GM23338 (cell line): Measurements from ENCODE around the gene MYMX. TPM values are rescaled to one million over a fixed set of nuclear protein-coding genes. Genes with fewer than 3 reads are reported as not detected.

Source experiments
- ATAC-seq: fragments of 200-7000 bp; cut with Tn5 transposase; 3 replicates; pipeline ENCODE4 v1.9.1; 2020
- DNase-seq: peaks from one replicate; pipeline ENCODE4 v3.0.0-alpha.2; 2015; ENCODE audit warnings: low spot score
- H2AFZ ChIP-seq: fragments of 200-600 bp; sonication (generic); 2 replicates; pipeline ENCODE4 v1.8.0; 2016; ENCODE audit warnings: antibody characterized with exemption, mild to moderate bottlenecking, moderate library complexity
- H3F3A ChIP-seq: fragments of 200-600 bp; sonication (generic); replicated peaks from 2 replicates; pipeline ENCODE4 v1.8.0; 2017; ENCODE audit warnings: antibody characterized with exemption, mixed run types, low read depth
- H3K27ac ChIP-seq: fragments of 200-600 bp; sonication (generic); 2 replicates; pipeline ENCODE4 v1.6.1; 2016; ENCODE audit warnings: low read depth
- H3K27me3 ChIP-seq: fragments of 200-600 bp; sonication (generic); 2 replicates; pipeline ENCODE4 v1.8.0; 2016; ENCODE audit warnings: mild to moderate bottlenecking, mixed run types, moderate library complexity; ENCODE audit not compliant: insufficient read depth
- H3K36me3 ChIP-seq: fragments of 200-600 bp; sonication (generic); 2 replicates; pipeline ENCODE4 v1.8.0; 2016; ENCODE audit warnings: mild to moderate bottlenecking; ENCODE audit not compliant: insufficient read depth
- H3K4me1 ChIP-seq: fragments of 200-600 bp; sonication (generic); 2 replicates; pipeline ENCODE4 v1.8.0; 2016; ENCODE audit warnings: mild to moderate bottlenecking, moderate library complexity; ENCODE audit not compliant: insufficient read depth
- H3K4me2 ChIP-seq: fragments of 200-600 bp; sonication (generic); 2 replicates; pipeline ENCODE4 v1.7.1; 2017; ENCODE audit warnings: mixed run types
- H3K4me3 ChIP-seq: fragments of 200-600 bp; sonication (generic); 2 replicates; pipeline ENCODE4 v1.6.1; 2016; ENCODE audit warnings: mixed run types
- H3K79me2 ChIP-seq: fragments of 200-600 bp; sonication (generic); replicated peaks from 2 replicates; pipeline ENCODE4 v1.8.0; 2017; ENCODE audit warnings: mild to moderate bottlenecking; ENCODE audit not compliant: insufficient read depth
- H3K9me2 ChIP-seq: fragments of 200-600 bp; sonication (generic); 2 replicates; pipeline ENCODE4 v1.8.0; 2017; ENCODE audit not compliant: insufficient read depth
- H4K20me1 ChIP-seq: fragments of 200-600 bp; sonication (generic); replicated peaks from 2 replicates; pipeline ENCODE4 v1.8.0; 2017; ENCODE audit warnings: mild to moderate bottlenecking; ENCODE audit not compliant: insufficient read depth
- H3K27ac Mint-ChIP-seq: 2 replicates; pipeline ENCODE4 v1.8.0; 2020; ENCODE audit warnings: inconsistent platforms, mild to moderate bottlenecking, moderate library complexity, mixed read lengths
- H3K27me3 Mint-ChIP-seq: 3 replicates; pipeline ENCODE4 v1.8.0; 2022; ENCODE audit warnings: low read depth, mild to moderate bottlenecking, moderate library complexity, mixed read lengths, inconsistent platforms; ENCODE audit not compliant: insufficient read depth, poor library complexity
- H3K36me3 Mint-ChIP-seq: 3 replicates; pipeline ENCODE4 v1.8.0; 2021; ENCODE audit warnings: low read depth, mild to moderate bottlenecking, inconsistent platforms, moderate library complexity, mixed read lengths
- H3K4me1 Mint-ChIP-seq: 3 replicates; pipeline ENCODE4 v1.8.0; 2020; ENCODE audit warnings: mild to moderate bottlenecking, inconsistent platforms, mixed read lengths
- H3K4me3 Mint-ChIP-seq: 3 replicates; pipeline ENCODE4 v1.8.0; 2021; ENCODE audit warnings: moderate library complexity, mild to moderate bottlenecking, inconsistent platforms, mixed read lengths
- H3K9me3 Mint-ChIP-seq: 3 replicates; pipeline ENCODE4 v1.8.0; 2020; ENCODE audit warnings: moderate library complexity, mild to moderate bottlenecking, inconsistent platforms, mixed read lengths
- EZH2phosphoT487 ChIP-seq: fragments of 200-600 bp; sonication (generic); IDR thresholded peaks from one replicate; pipeline ENCODE4 v1.8.1; 2018; ENCODE audit warnings: antibody characterized with exemption; ENCODE audit not compliant: unreplicated experiment
- NANOG ChIP-seq: IDR thresholded peaks from 2 replicates; pipeline ENCODE4 v1.6.1; 2016; ENCODE audit warnings: antibody characterized with exemption, borderline replicate concordance
- POLR2AphosphoS5 ChIP-seq: IDR thresholded peaks from 2 replicates; pipeline ENCODE4 v1.6.1; 2016; ENCODE audit warnings: antibody characterized with exemption, low read depth
- STAT1 ChIP-seq: IDR thresholded peaks from one replicate; pipeline ENCODE4 v1.6.1; 2016; ENCODE audit warnings: antibody characterized with exemption; ENCODE audit not compliant: unreplicated experiment
- ZNF331 ChIP-seq: fragments of 250-450 bp; sonication (Bioruptor Pico); IDR thresholded peaks from 2 replicates; pipeline ENCODE4 v1.5.0; 2020; ENCODE audit warnings: low read depth, mild to moderate bottlenecking, moderate library complexity
- ZNF462 ChIP-seq: fragments of 250-450 bp; sonication (Bioruptor Pico); IDR thresholded peaks from 2 replicates; pipeline ENCODE4 v1.5.0; 2020; ENCODE audit warnings: mild to moderate bottlenecking, moderate library complexity
- polyA plus RNA-seq: library from polyadenylated mRNA; unstranded; fragments of >200 nt; fragmentation: Nextera tagmentation; extraction: Ambion mirVana; gene quantifications from 2 replicates; pipeline ENCODE4 v1.2.1, GENCODE V29; 2016
- total RNA-seq: library from RNA; depleted of rRNA; stranded (reverse); fragments of >200 nt; shearing (Covaris generic); gene quantifications from 2 replicates; pipeline ENCODE4 v1.2.3, GENCODE V29; 2014
- TF ChIP-seq, protein P1 (sequence below): IDR thresholded peaks from 2 replicates; pipeline ENCODE4 v1.6.1; 2016; ENCODE audit warnings: antibody characterized with exemption

MYMX gene
- total and polyA plus RNA-seq, 2 experiments from 2014 or later: 2.8 to 7.1 TPM

GRCh38 chr6:44211284-44211683 is 5.4 kb upstream of the MYMX start:
- H3K36me3 Mint-ChIP-seq: no peaks in the 10 kb centered on the region

More at GRCh38 chr6:44211284-44211683, 5.4 kb upstream of the MYMX start:
- H3K9me3 Mint-ChIP-seq: no peaks in the 10 kb centered on the region
- no peaks in the 10 kb centered on the region for H3K36me3 ChIP-seq
- no peak overlapping the region for H3K27ac ChIP-seq
- H3F3A ChIP-seq: peaks cover 4% of the 10 kb centered on the region; the same call in 1 of the 2 replicates
- no peak overlapping the region for H3K27ac Mint-ChIP-seq
- no peak overlapping the region for H3K4me3 ChIP-seq
- no peak overlapping the region for H3K4me2 ChIP-seq
- peaks cover 11% of the 10 kb centered on the region for H3K4me1 ChIP-seq
- no peaks in the 10 kb centered on the region for H4K20me1 ChIP-seq
- no peak overlapping the region for H3K4me3 Mint-ChIP-seq
- H3K27me3 Mint-ChIP-seq: peaks cover 12% of the 10 kb centered on the region
- H3K9me2 ChIP-seq: no peaks in the 10 kb centered on the region
- DNase-seq (no peak), ATAC-seq (no peak)
- no peak overlapping the region for H2AFZ ChIP-seq
- H3K4me1 Mint-ChIP-seq: peaks cover 20% of the 10 kb centered on the region
- no peaks in the 10 kb centered on the region for H3K79me2 ChIP-seq
- no peaks in the 10 kb centered on the region for H3K27me3 ChIP-seq
- TF ChIP-seq ZNF462 (CRISPR knock-in tag) (no peak), POLR2AphosphoS5 (no peak), ZNF331 (CRISPR knock-in tag) (no peak), NANOG (no peak), EZH2phosphoT487 (no peak), STAT1 (no peak)
- TF ChIP-seq, protein P1, sequence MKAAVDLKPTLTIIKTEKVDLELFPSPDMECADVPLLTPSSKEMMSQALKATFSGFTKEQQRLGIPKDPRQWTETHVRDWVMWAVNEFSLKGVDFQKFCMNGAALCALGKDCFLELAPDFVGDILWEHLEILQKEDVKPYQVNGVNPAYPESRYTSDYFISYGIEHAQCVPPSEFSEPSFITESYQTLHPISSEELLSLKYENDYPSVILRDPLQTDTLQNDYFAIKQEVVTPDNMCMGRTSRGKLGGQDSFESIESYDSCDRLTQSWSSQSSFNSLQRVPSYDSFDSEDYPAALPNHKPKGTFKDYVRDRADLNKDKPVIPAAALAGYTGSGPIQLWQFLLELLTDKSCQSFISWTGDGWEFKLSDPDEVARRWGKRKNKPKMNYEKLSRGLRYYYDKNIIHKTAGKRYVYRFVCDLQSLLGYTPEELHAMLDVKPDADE: no peak
